ENCODE results near the gene NID1. TPM values are rescaled to one million over a fixed set of nuclear protein-coding genes. Genes with fewer than 3 reads are reported as not detected.

The NID1 gene
- total and polyA plus RNA-seq, 8 donors = 3.6 to 28.2 (median 8.7) TPM

GRCh38 chr1:236002572-236002971, 62.3 kb downstream of the NID1 start:
- ATAC-seq (no peak), FAIRE-seq (no peak), DNase-seq (no peak)
- Histone ChIP-seq H3K4me3 (no peak overlapping the region), H3K9me3 (no peaks in the 10 kb centered on the region), H3K36me3 (no peaks in the 10 kb centered on the region), H3K27ac (no peak overlapping the region), H3K27me3 (no peaks in the 10 kb centered on the region), H3K4me1 (no peaks in the 10 kb centered on the region)
- intact Hi-C loops (cut with DNase I) = no loop called here
- 86 to 93% methylated on average over 11 of the region's 11 CpGs for WGBS, 2 donors
- TF ChIP-seq CTCF (IDR thresholded peaks at IDR 0.05) = no peak

GRCh38 chr1:236002025-236002390, 62.9 kb downstream of the NID1 start:
- TF ChIP-seq CTCF (IDR thresholded peaks at IDR 0.05) = no peak
- no peaks in the 10 kb centered on the region for H3K36me3 ChIP-seq
- DNase-seq (no peak), FAIRE-seq (no peak), ATAC-seq (no peak)
- WGBS, 2 donors = 85 to 91% methylated on average over 7 of the region's 7 CpGs
- H3K27ac ChIP-seq = no peak overlapping the region
- H3K9me3 ChIP-seq = no peaks in the 10 kb centered on the region
- no peaks in the 10 kb centered on the region for H3K4me1 ChIP-seq
- intact Hi-C loops (cut with DNase I) = no loop called here
- no peaks in the 10 kb centered on the region for H3K27me3 ChIP-seq
- H3K4me3 ChIP-seq = no peak overlapping the region

- no peaks in the 10 kb centered on the region for H3K36me3 ChIP-seq
- intact Hi-C loops (cut with DNase I) = no loop called here
- DNase-seq (no peak), FAIRE-seq (no peak), ATAC-seq (no peak)
- 74 to 76% methylated on average over 6 of the region's 6 CpGs for WGBS, 2 donors
- H3K27me3 ChIP-seq = no peaks in the 10 kb centered on the region
- no peaks in the 10 kb centered on the region for H3K9me3 ChIP-seq
- no peaks in the 10 kb centered on the region for H3K4me1 ChIP-seq
- H3K4me3 ChIP-seq = no peak overlapping the region
- H3K27ac ChIP-seq = no peak overlapping the region
- no peak for TF ChIP-seq CTCF (IDR thresholded peaks at IDR 0.05)
Observed at GRCh38 chr1:236000781-236001180, 64.1 kb downstream of the NID1 start.

- H3K27me3 ChIP-seq = no peaks in the 10 kb centered on the region
- no peaks in the 10 kb centered on the region for H3K9me3 ChIP-seq
- TF ChIP-seq CTCF (IDR thresholded peaks at IDR 0.05) = no peak
- H3K4me1 ChIP-seq = no peaks in the 10 kb centered on the region
- WGBS, 2 donors = 81 to 84% methylated on average over 8 of the region's 8 CpGs
- intact Hi-C loops (cut with DNase I) = no loop called here
- H3K36me3 ChIP-seq = no peaks in the 10 kb centered on the region
- no peak for DNase-seq
- peak overlapping the region in 1 of 4 donors; percentile 17 for H3K27ac ChIP-seq
- FAIRE-seq = no peak
- peak in 1 of 4 donors; percentile 42 for ATAC-seq
- H3K4me3 ChIP-seq = no peak overlapping the region
Observed at GRCh38 chr1:235999259-235999925, 65.5 kb downstream of the NID1 start.

GRCh38 chr1:235998812-235999211, 66.1 kb downstream of the NID1 start:
- H3K36me3 ChIP-seq = no peaks in the 10 kb centered on the region
- no peak for TF ChIP-seq CTCF (IDR thresholded peaks at IDR 0.05)
- H3K27ac ChIP-seq = no peak overlapping the region
- H3K27me3 ChIP-seq = no peaks in the 10 kb centered on the region
- no peaks in the 10 kb centered on the region for H3K4me1 ChIP-seq
- FAIRE-seq (no peak), ATAC-seq (no peak), DNase-seq (no peak)
- H3K9me3 ChIP-seq = no peaks in the 10 kb centered on the region
- 85 to 96% methylated on average over 6 of the region's 6 CpGs for WGBS, 2 donors
- intact Hi-C loops (cut with DNase I) = no loop called here
- H3K4me3 ChIP-seq = no peak overlapping the region

Data from pancreas (tissue), 10 donors.